GM18861 (cell line): ENCODE measurements around the gene RAD51B.
A peak's percentile ranks its signal among the peaks of the same experiment; 100 is the strongest.
"Not testable (repeated sequence)": the region's sequence is repeated elsewhere in the genome, so short reads cannot be mapped to it uniquely, and the experiment has no call there.

Experiments used
- ATAC-seq: cut with Tn5 transposase; IDR thresholded peaks from one replicate; pipeline ENCODE4 v1.9.1; 2021; ENCODE audit not compliant: unreplicated experiment

RAD51B gene

GRCh38 chr14:68167383-68168087 lies 348.0 kb downstream of the RAD51B start:
- no peak for ATAC-seq

DNA sequence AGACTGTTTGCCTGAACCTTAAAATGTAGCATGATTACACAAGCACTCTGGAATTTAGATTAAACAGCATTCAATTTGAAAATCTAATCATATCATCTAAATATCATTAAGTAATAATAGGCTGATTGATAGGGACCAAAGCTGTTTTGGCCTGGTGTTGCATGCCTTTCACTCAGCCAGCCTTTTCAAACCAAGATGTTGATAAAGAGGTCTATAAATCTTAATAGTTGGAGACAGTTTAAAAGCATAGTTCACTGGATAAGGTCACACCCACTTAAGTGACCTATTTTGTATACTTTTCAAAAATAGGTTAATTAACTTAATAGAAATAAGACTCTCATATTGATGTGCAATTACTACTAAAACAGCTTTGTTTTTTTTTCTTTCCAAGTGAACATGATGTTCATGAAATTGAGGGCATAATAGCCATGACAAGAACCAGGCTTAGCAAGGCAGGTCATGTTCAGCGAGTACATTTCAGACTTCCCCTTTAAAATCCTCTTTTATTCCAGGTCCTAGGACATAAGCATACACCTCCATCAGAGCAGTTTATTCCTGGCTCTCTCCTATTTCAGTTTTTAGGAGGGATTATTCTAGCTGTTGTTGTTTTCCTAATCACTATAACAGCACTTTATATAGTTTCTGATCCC lies 349.0 kb downstream of the RAD51B start:
- ATAC-seq: no peak

DNA sequence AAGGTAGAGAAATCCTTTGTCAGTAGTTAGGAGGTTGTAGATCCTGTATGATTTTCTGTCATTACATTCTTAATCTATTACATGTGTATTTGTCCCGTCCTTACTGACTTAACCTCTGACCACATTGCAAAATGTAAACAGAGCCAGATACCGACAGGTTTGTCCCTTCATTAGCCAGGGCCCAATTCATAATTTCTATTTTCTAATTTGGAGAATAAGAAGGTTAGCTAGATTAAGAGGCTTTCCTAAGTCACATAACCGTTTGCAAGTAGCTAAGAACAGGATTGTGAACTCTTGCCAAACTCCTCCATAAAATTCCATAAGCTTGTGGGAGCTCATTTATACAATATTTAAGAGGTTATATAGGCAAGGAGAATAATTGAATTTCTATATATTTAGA lies 352.6 kb downstream of the RAD51B start:
- no peak for ATAC-seq

DNA sequence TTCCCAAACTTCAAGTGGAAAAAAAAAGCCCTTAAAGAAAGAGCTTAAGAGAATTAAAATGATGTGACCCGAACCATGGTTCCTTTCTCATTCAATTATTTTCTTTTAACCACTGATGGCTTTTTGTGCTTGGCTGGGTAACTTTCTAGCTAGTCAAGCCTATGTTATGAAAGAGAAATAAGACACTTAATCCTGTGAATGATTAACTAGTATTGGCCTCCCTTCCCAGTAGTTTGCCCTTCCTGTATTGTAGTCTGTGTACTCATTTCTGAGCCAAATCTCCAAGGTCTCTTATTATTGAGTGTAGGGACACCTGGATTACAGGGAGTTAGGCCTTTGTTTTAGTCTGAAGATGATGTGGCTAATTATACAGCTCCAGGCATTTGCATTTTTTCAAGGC lies 353.0 kb downstream of the RAD51B start:
- ATAC-seq: peak; percentile 84

GRCh38 chr14:68173227-68173972 lies 353.8 kb downstream of the RAD51B start:
- no peak for ATAC-seq

DNA sequence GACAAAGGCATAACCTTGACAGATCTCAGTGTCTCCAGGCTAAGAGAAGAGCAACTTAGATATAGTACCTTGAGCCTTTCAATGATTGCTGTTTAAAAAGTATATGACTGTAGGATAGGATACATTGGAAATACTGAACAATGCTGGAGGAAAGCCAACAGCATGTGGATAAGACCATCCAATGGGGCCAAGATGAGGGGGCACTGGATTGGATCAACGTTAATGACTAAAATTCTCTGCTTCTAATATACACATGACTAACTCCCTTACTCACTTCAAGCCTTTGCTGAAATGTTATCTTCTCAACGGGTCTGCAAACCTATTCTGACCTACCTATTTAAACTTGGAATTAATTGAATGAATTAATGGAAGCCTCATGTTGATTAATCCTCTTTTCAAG lies 354.9 kb downstream of the RAD51B start:
- no peak for ATAC-seq

DNA sequence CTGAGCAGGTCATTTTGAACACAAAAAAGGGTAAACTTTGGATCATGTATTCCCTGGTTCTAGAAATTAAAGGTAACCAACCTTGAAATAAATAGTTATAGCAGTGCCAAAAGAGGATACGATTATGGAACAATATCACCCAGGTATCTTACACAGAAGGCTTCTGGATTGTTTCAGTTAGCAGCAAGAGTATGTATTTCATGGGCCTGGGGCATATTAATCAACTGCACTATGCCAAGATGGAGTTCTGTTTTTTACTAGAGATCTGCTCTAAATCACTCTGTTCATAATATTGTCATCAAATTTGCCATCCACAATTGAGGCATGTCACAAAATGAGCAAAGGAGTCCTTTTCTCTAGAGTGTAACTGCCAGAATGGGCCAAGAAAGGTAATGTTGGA lies 357.1 kb downstream of the RAD51B start:
- no peak for ATAC-seq

GRCh38 chr14:68177728-68178127 lies 358.1 kb downstream of the RAD51B start:
- ATAC-seq: no peak

GRCh38 chr14:68178282-68178681 lies 358.7 kb downstream of the RAD51B start:
- ATAC-seq: no peak

- ATAC-seq: no peak
Observed at GRCh38 chr14:68181519-68182326, 362.1 kb downstream of the RAD51B start.

GRCh38 chr14:68182492-68182891 lies 362.9 kb downstream of the RAD51B start:
- no peak for ATAC-seq

DNA sequence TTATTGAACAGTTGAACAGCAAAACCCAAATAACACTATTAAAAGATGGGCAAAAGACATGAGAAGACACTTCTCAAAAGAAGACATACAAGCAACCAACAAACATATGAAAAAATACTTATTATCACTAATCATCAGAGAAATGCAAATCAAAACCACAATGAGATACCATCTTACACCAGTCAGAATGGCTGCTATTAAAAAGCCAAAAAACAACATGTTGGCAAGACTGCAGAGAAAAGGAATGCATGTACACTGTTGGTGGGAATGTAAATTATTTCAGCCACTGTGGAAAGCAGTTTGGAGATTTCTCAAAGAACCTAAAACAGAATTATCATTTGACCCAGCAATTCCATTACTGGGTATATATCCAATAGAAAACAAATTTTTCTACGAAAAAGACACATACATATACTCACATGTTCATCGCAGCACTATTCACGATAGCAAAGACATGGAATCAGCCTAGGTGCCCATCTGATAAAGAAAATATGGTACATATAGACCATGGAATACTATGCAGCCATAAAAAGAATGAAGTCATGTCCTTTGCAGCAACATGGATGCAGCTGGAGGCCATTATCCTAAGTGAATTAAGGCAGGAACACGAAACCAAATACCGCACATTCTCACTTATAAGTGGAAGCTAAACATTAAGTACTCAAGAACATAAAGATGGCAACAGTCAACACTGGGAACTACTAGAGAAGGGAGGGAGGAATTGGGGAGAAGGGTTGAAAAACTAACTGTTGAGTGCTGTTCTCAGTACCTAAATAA lies 367.1 kb downstream of the RAD51B start:
- ATAC-seq: not testable (repeated sequence)

- ATAC-seq: no peak
Observed at GRCh38 chr14:68188174-68188573, 368.6 kb downstream of the RAD51B start.

DNA sequence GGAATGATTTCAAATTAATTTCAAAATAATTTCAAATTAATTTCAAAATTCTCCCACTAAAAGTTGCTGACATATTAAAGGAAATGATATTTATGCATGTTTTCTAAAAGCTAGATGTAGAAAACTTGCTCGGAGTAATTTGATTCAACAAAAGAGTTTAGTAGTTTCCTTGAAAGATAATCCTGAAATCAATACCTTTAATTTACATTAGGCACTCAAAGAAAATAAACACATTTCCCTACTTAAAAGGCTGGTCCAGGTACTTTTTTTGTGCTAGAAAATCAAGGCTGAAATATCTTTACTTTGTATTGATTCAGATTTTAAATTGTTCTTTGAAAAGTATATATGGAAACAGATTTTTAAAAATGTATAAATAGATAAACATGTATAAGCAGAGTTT lies 370.5 kb downstream of the RAD51B start:
- no peak for ATAC-seq

- no peak for ATAC-seq
Observed at GRCh38 chr14:68191567-68192321, 372.2 kb downstream of the RAD51B start.

- ATAC-seq: no peak
Observed at GRCh38 chr14:68192935-68193334, 373.4 kb downstream of the RAD51B start.

DNA sequence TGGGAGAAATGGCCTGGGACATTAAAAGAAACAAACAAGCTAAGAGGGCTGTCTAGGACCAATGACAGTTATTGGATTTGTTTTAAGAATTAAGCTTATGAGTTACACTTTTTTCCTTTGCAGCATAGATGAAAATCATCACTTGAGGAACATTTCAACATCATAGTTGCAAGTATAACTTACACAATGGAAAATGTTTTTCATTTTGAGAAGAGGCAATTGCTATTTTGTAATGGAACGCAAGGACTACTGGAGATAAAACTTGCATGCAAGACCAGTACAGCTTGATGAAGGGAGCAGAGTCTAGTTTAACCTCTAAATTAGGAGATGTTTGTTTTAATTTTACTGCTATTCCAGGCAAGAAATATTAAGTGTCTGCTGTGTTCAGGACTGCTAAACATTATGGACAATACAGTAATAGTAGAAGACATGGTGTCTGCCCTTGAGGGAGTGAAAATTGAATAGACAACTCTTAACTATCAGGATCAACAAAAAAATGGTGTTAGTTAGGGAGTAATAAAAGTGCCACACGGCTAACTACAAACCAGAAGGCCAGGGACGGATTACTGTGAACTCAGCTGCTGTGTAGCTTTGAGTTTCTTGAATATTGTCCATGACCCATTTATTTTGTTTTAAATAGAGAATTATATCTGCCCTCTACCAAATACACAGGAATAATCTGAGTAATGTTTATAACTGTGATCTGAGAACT lies 374.5 kb downstream of the RAD51B start:
- ATAC-seq: no peak

DNA sequence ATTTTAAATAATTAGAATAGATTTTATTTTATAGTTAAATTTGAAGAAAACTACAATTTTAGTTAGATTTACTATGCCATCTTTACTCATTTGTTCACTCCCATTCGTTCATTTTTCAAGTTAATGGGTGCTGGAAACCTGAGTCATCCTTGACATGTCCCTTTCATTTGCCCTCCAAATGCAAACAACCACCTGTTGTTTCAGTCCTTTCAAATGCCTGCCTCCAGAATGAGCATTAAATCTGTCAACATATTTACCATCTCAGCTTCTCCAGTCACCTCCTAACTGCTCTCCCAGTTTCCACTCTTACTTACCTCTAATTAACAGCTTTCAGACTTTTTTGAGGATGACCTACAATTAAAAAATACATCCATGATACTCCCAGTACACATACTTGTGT lies 375.5 kb downstream of the RAD51B start:
- ATAC-seq: no peak
